ENCODE measurements around the gene SYT14.

DNA sequence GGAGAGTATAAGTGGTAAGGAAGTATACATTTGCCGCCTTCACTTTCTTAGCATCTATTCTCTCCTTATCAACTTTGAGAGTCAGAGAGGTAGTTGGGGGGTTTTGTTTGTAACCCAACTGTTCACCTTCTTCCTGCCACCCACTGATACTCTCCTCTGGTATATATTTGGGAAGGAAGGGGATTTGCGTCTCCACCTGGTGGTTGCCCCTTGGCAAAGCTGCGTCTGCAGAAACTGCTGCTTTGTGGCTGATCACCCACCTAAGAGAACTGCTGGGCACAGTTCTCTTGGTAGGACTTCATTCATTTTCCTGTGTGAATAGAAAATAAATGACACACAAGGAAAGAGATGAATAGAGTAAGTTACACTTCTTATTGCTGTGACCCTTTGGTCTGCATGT, 87.0 kb downstream of the SYT14 start:
- TF ChIP-seq GATA2 (IDR thresholded peaks at IDR 0.05; ENCODE audit: low read depth, low read length) (no peak), GATA3 (IDR thresholded peaks at IDR 0.05; ENCODE audit: low read depth, low read length) (no peak)

All from SH-SY5Y (cell line).